ENCODE data around the gene SUV39H1.

The SUV39H1 gene

DNA sequence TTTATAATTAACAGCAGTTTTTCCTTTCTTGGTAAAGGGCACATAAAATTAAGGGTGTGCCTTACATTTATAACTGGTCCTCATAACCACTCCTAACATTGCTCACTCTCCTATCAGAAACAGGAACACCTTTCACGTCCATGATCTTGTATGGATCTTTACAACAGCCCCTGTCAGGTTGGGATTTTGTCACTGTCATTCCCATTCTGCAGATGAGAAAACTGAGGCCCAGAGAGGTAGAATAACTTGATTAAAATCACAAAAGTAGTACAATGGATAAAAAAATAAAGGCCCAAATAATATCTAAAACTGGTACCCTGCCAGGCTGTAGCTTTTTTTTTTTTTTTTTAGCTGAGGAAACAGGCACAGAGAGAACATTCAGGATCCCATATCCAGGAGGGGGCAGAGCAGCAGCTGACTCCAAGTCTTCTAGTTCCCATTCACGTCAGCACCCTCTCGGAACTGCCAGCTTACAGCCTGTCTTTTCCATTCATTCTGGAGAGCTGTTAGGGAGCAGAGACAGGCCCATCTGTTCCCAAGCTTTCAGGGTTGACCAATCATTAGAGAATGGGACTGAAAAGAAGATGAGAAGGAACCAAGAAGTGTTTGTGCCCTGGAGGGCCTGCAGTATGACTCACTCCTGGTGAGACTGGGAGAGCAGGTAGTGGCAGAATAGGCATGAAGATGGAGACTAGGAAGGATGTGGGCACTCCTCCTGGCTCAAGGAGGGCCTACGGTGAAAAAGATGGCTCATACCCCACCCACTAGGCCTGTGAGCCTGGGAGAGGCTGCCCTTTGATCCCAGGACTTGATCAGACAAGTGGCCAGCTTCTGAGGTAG is 7.3 kb downstream of the SUV39H1 start:
- Histone ChIP-seq H3K4me2 (ENCODE audit: low read depth, low read length, poor library complexity, severe bottlenecking) (peak overlapping the region; percentile 57), H3K4me3 (ENCODE audit: low read length, poor library complexity, severe bottlenecking) (peak overlapping the region; percentile 7), H4K20me1 (ENCODE audit: insufficient read depth, low read length, poor library complexity, severe bottlenecking) (peaks cover 10% of the 10 kb centered on the region), H2AFZ (ENCODE audit: low read length) (no peak overlapping the region), H3K36me3 (ENCODE audit: insufficient read depth, low read length) (peaks cover 63% of the 10 kb centered on the region; the same call in 1 of the 2 replicates), H3K4me1 (ENCODE audit: insufficient read depth, low read length, poor library complexity, severe bottlenecking) (peaks cover 12% of the 10 kb centered on the region), H3K27me3 (ENCODE audit: insufficient read depth, low read length, poor library complexity, severe bottlenecking) (no peaks in the 10 kb centered on the region), H3K79me2 (ENCODE audit: insufficient read depth, low read length) (peaks cover 62% of the 10 kb centered on the region), H3F3A (ENCODE audit: low read depth) (no peaks in the 10 kb centered on the region), H3K9me3 (ENCODE audit: insufficient read depth, low read depth, low read length) (no peaks in the 10 kb centered on the region), H3K9me2 (replicated peaks; ENCODE audit: low read depth, low read length) (no peaks in the 10 kb centered on the region), H3K9ac (ENCODE audit: low read depth, low read length, poor library complexity, severe bottlenecking) (no peak overlapping the region)
- no peak for TF ChIP-seq EZH2phosphoT487 (IDR thresholded peaks at IDR 0.05; ENCODE audit: borderline replicate concordance)
- TF ChIP-seq, protein P1, sequence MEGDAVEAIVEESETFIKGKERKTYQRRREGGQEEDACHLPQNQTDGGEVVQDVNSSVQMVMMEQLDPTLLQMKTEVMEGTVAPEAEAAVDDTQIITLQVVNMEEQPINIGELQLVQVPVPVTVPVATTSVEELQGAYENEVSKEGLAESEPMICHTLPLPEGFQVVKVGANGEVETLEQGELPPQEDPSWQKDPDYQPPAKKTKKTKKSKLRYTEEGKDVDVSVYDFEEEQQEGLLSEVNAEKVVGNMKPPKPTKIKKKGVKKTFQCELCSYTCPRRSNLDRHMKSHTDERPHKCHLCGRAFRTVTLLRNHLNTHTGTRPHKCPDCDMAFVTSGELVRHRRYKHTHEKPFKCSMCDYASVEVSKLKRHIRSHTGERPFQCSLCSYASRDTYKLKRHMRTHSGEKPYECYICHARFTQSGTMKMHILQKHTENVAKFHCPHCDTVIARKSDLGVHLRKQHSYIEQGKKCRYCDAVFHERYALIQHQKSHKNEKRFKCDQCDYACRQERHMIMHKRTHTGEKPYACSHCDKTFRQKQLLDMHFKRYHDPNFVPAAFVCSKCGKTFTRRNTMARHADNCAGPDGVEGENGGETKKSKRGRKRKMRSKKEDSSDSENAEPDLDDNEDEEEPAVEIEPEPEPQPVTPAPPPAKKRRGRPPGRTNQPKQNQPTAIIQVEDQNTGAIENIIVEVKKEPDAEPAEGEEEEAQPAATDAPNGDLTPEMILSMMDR (conservative IDR thresholded peaks at IDR 0.05; ENCODE audit: low read length) = no peak

DNA sequence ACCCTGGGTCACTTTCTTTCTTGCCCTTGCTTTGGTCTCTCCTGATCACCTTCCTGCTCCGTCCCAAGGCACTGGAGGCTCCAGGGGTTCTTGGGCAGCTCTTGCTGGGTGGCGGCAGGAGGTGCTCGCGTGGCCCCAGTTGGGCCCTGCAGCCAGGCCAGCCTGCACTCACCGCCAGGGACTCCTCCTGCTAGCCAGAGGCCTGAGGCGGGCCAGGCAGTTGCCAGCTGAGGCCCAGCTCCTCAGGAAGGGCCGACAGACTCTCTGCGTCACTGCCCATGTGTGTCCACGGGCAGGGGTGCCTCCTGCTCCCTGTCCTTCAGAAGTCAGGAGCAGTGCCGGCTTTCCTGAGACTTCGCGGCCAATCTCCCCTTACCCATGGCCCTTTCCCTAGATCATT is 9.3 kb downstream of the SUV39H1 start:
- TF ChIP-seq, protein P1 (conservative IDR thresholded peaks at IDR 0.05; ENCODE audit: low read length) = no peak
- no peak for TF ChIP-seq EZH2phosphoT487 (IDR thresholded peaks at IDR 0.05; ENCODE audit: borderline replicate concordance)
- peaks cover 5% of the 10 kb centered on the region for H4K20me1 ChIP-seq (ENCODE audit: insufficient read depth, low read length, poor library complexity, severe bottlenecking)

DNA sequence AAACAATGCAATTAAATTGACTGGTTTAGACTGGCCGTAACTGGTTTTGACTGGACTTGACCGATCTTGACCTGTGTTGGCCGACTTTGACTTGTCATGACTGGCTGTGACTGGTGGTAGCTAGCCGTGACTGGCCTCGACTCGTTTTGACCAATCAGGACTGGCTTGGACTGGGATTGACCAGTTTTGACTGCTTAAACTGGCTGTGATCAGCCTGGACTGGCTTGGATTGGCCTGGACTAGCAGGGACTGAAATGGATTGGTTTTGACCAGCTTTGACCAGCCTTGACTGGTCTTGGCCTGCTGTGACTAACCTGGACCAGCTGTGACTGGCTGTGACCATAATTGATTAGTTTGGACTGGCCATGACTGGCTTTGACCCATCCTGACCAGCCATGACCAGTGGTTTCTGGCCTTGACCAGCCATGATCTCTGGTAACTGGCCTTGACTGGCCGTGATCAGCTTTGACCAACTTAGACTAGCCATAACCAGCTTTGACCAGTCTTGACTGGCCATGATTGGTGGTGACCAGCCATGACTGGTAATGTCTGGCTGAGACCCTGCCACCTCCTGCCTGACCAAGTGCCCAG is 13.1 kb downstream of the SUV39H1 start:
- Histone ChIP-seq H2AFZ (ENCODE audit: low read length) (no peak overlapping the region), H3K4me2 (ENCODE audit: low read depth, low read length, poor library complexity, severe bottlenecking) (no peak overlapping the region), H3F3A (ENCODE audit: low read depth) (no peaks in the 10 kb centered on the region), H3K79me2 (ENCODE audit: insufficient read depth, low read length) (peaks cover 7% of the 10 kb centered on the region; the same call in 1 of the 2 replicates), H4K20me1 (ENCODE audit: insufficient read depth, low read length, poor library complexity, severe bottlenecking) (no peaks in the 10 kb centered on the region), H3K4me3 (ENCODE audit: low read length, poor library complexity, severe bottlenecking) (no peak overlapping the region), H3K9me2 (replicated peaks; ENCODE audit: low read depth, low read length) (no peaks in the 10 kb centered on the region), H3K36me3 (ENCODE audit: insufficient read depth, low read length) (peaks cover 13% of the 10 kb centered on the region; the same call in 1 of the 2 replicates), H3K9me3 (ENCODE audit: insufficient read depth, low read depth, low read length) (no peaks in the 10 kb centered on the region), H3K27me3 (ENCODE audit: insufficient read depth, low read length, poor library complexity, severe bottlenecking) (no peaks in the 10 kb centered on the region), H3K9ac (ENCODE audit: low read depth, low read length, poor library complexity, severe bottlenecking) (no peak overlapping the region), H3K4me1 (ENCODE audit: insufficient read depth, low read length, poor library complexity, severe bottlenecking) (no peaks in the 10 kb centered on the region)
- TF ChIP-seq, protein P1 (conservative IDR thresholded peaks at IDR 0.05; ENCODE audit: low read length) = no peak
- no peak for TF ChIP-seq EZH2phosphoT487 (IDR thresholded peaks at IDR 0.05; ENCODE audit: borderline replicate concordance)

More for the DNA sequence above, 9.3 kb downstream of the SUV39H1 start:
- Histone ChIP-seq H3K9me3 (ENCODE audit: insufficient read depth, low read depth, low read length) (no peaks in the 10 kb centered on the region), H3K4me3 (ENCODE audit: low read length, poor library complexity, severe bottlenecking) (no peak overlapping the region), H3K79me2 (ENCODE audit: insufficient read depth, low read length) (peaks cover 42% of the 10 kb centered on the region; the same call in 1 of the 2 replicates), H3K4me2 (ENCODE audit: low read depth, low read length, poor library complexity, severe bottlenecking) (no peak overlapping the region), H3F3A (ENCODE audit: low read depth) (no peaks in the 10 kb centered on the region), H3K36me3 (ENCODE audit: insufficient read depth, low read length) (peaks cover 44% of the 10 kb centered on the region; the same call in 1 of the 2 replicates), H3K27me3 (ENCODE audit: insufficient read depth, low read length, poor library complexity, severe bottlenecking) (no peaks in the 10 kb centered on the region), H2AFZ (ENCODE audit: low read length) (no peak overlapping the region), H3K9ac (ENCODE audit: low read depth, low read length, poor library complexity, severe bottlenecking) (no peak overlapping the region), H3K4me1 (ENCODE audit: insufficient read depth, low read length, poor library complexity, severe bottlenecking) (peaks cover 12% of the 10 kb centered on the region), H3K9me2 (replicated peaks; ENCODE audit: low read depth, low read length) (no peaks in the 10 kb centered on the region)
